Hepatic stellate cell (primary cell): Measurements from ENCODE around the gene TBC1D3H.
"Not testable (repeated sequence)": the region's sequence is repeated elsewhere in the genome, so short reads cannot be mapped to it uniquely, and the experiment has no call there.

ENCODE experiments used
- DNase-seq: peaks from one replicate; pipeline ENCODE4 v3.0.0; 2011; ENCODE audit warnings: low spot score

Gene TBC1D3H

DNA sequence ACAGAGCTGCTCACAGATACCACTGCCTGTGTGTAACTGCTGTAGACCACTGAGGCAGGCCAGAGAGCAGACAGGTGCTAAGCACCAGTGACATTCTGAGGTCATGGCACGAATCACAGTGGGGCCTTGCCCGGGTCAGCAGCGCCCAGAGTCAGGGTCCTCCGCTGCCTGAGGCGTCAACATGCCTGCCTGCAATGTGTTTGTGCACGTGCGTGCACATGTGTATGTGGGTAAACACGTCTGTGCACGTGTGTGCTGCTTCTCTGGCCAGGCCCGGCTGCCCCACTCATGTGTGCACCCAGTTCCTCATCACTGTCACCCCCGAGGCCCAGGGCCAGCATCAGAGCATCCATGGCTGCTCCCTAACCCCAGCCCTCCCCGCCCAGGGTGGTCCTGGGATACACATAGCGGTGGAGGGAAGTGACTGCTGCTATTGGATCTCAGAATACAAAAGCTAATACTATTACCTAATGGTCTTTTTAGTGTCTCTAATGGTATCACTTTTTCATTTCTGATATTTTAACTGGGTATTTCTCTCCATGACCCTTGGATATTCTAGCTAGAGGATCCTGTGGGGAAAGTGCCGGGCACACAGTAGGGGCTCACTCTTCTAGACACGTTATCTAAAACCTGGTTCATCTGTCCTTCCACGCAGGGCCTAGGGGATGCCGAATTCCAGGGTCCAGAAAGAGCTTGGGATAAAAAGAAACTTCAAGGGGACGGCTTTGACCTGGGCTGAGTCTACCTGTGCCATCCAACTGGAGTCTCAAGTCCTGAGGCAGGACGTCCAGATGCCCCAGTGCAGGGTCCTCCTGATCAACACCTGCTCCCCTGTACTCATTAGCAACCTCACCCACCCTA is at the start of gene TBC1D3H:
Gene TBC1D3H (minus strand): TSS at position 51 of the 861 bp plus-strand sequence. CDS start 1,540 bp downstream, outside the sequence.
- DNase-seq = not testable (repeated sequence)

- not testable (repeated sequence) for DNase-seq
These were observed 40.7 kb upstream of the TBC1D3H start for GRCh38 chr17:36428891-36429290.

GRCh38 chr17:36415180-36415941 is 27.1 kb upstream of the TBC1D3H start:
- DNase-seq = not testable (repeated sequence)

- not testable (repeated sequence) for DNase-seq
These were observed 2.9 kb upstream of the TBC1D3H start for GRCh38 chr17:36390943-36391645.

GRCh38 chr17:36375938-36376337 is 12.3 kb downstream of the TBC1D3H start:
- DNase-seq = not testable (repeated sequence)

DNA sequence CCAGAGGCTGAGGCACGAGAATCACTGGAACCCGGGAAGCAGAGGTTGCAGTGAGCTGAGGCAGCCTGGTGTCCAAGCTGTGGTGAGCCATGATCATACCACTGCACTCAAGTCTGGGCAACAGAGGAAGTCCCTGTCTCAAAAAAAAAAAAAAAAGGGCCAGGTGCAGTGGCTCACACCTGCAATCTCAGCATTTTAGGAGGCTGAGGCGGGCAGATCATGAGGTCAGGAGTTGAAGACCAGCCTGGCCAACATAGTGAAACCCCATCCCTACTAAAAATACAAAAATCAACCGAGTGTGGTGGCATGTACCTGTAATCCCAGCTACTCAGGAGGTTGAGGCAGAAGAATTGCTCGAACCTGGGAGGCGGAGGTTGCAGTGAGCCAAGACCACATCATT is 25.7 kb downstream of the TBC1D3H start:
- DNase-seq = not testable (repeated sequence)
